Endodermal cell (in vitro differentiated cells): ENCODE results near the gene TDRD1. TPM values are rescaled to one million over a fixed set of nuclear protein-coding genes. Genes with fewer than 3 reads are reported as not detected.

ENCODE experiments used
- DNase-seq: peaks from one replicate; pipeline ENCODE4 v3.0.0-alpha.2; 2017
- H3K27ac ChIP-seq: 2 replicates; pipeline ENCODE4 v1.5.1; 2013; ENCODE audit warnings: mild to moderate bottlenecking, low read depth, low read length, moderate library complexity
- H3K27me3 ChIP-seq: 2 replicates; pipeline ENCODE4 v1.6.1; 2013; ENCODE audit warnings: mild to moderate bottlenecking, low read length, moderate library complexity; ENCODE audit not compliant: insufficient read depth, control insufficient read depth, poor library complexity, severe bottlenecking
- H3K36me3 ChIP-seq: 2 replicates; pipeline ENCODE4 v1.7.0; 2013; ENCODE audit warnings: mild to moderate bottlenecking, low read length, moderate library complexity; ENCODE audit not compliant: control insufficient read depth, insufficient read depth
- H3K4me1 ChIP-seq: one replicate; pipeline ENCODE4 v1.7.0; 2013; ENCODE audit warnings: low read length; ENCODE audit not compliant: control insufficient read depth, insufficient read depth
- H3K4me3 ChIP-seq: 2 replicates; pipeline ENCODE4 v1.5.1; 2013; ENCODE audit warnings: mild to moderate bottlenecking, low read length, moderate library complexity
- H3K9ac ChIP-seq: 2 replicates; pipeline ENCODE4 v1.6.1; 2013; ENCODE audit warnings: mild to moderate bottlenecking, low read length, moderate library complexity; ENCODE audit not compliant: poor library complexity, severe bottlenecking; ENCODE audit errors: extremely low read depth
- H3K9me3 ChIP-seq: 2 replicates; pipeline ENCODE4 v1.6.1; 2013; ENCODE audit warnings: mild to moderate bottlenecking, low read length, moderate library complexity; ENCODE audit not compliant: control insufficient read depth
- H3K27ac Mint-ChIP-seq: 2 replicates; pipeline ENCODE4 v1.8.0; 2020; ENCODE audit warnings: mixed read lengths
- H3K27me3 Mint-ChIP-seq: 2 replicates; pipeline ENCODE4 v1.8.0; 2021; ENCODE audit warnings: mild to moderate bottlenecking, mixed read lengths; ENCODE audit not compliant: insufficient read depth
- H3K36me3 Mint-ChIP-seq: 2 replicates; pipeline ENCODE4 v1.8.0; 2020; ENCODE audit warnings: low read depth, mixed read lengths
- H3K4me1 Mint-ChIP-seq: 2 replicates; pipeline ENCODE4 v1.8.0; 2020; ENCODE audit warnings: mixed read lengths
- H3K4me3 Mint-ChIP-seq: 2 replicates; pipeline ENCODE4 v1.8.0; 2020; ENCODE audit warnings: mild to moderate bottlenecking, moderate library complexity, mixed read lengths
- H3K9me3 Mint-ChIP-seq: 2 replicates; pipeline ENCODE4 v1.8.0; 2020; ENCODE audit warnings: mild to moderate bottlenecking, mixed read lengths
- CTCF ChIP-seq: fragments of 200-600 bp; sonication (generic); conservative IDR thresholded peaks from 2 replicates; pipeline ENCODE4 v1.5.0; 2021; ENCODE audit warnings: antibody characterized with exemption, mild to moderate bottlenecking
- WGBS, 2 experiments: methylation state at CpG; one replicate each; pipeline versions ENCODE4 v1.1.5 to v1.1.7; 2013; ENCODE audit warnings: missing lambda C conversion rate in 2 of 2, mixed read lengths in 1 of 2; ENCODE audit not compliant: insufficient coverage in 1 of 2, insufficient read length in 1 of 2; 5-methylcytosine and 5-hydroxymethylcytosine counted together
- total RNA-seq, 2 donors: library from RNA; stranded (reverse); fragmentation: NEBNext Ultra II Directional in 1 of 2; extraction: Animal tissue kit (Norgen Biotek cat#: 25700) in 1 of 2; gene quantifications; 2 replicates in 1 of 2; 3 replicates in 1 of 2; pipeline ENCODE4 v1.2.1, GENCODE V29; 2021

Gene TDRD1
- total RNA-seq, 2 donors from 2014 or later, result 0.09 to 0.15 TPM

- Mint-ChIP-seq H3K4me3 (peak within 1 kb of the TSS; percentile 59), H3K27ac (no peak within 1 kb of the TSS), H3K4me1 (no peaks in the 10 kb centered on the region), H3K27me3 (peaks cover 51% of the 10 kb centered on the region), H3K9me3 (no peaks in the 10 kb centered on the region), H3K36me3 (no peaks in the 10 kb centered on the region)
- WGBS, 2 experiments, result 1 to 3% methylated on average over 22 to 78 of the region's 79 CpGs
- TF ChIP-seq CTCF, result peak; percentile 69
- H3K9me3 ChIP-seq, result no peaks in the 10 kb centered on the region
- H3K27me3 ChIP-seq, result peaks cover 66% of the 10 kb centered on the region
- peak; percentile 88 for DNase-seq
- H3K27ac ChIP-seq, result no peak within 1 kb of the TSS
- H3K9ac ChIP-seq, result no peak within 1 kb of the TSS
- peak within 1 kb of the TSS; percentile 79 for H3K4me3 ChIP-seq
- no peaks in the 10 kb centered on the region for H3K4me1 ChIP-seq
- no peaks in the 10 kb centered on the region for H3K36me3 ChIP-seq
These were observed 60.2 kb downstream of the TDRD1 start, which contains the start of gene VWA2 for GRCh38 chr10:114239117-114239993. VWA2 (plus strand) TSS chr10:114239254; CDS start chr10:114248714, 9,460 bp downstream.

GRCh38 chr10:114239994-114240345 lies 60.8 kb downstream of the TDRD1 start:
- H3K27me3 ChIP-seq, result peaks cover 66% of the 10 kb centered on the region
- no peak overlapping the region for H3K9ac ChIP-seq
- peak overlapping the region; percentile 79 for H3K4me3 ChIP-seq

GRCh38 chr10:114242235-114242634 lies 63.1 kb downstream of the TDRD1 start:
- Mint-ChIP-seq H3K27me3 (peaks cover 51% of the 10 kb centered on the region), H3K9me3 (no peaks in the 10 kb centered on the region), H3K4me1 (peaks cover 3% of the 10 kb centered on the region), H3K36me3 (no peaks in the 10 kb centered on the region), H3K4me3 (no peak overlapping the region), H3K27ac (no peak overlapping the region)
- TF ChIP-seq CTCF, result no peak
- Histone ChIP-seq H3K4me1 (no peaks in the 10 kb centered on the region), H3K9ac (no peak overlapping the region), H3K9me3 (no peaks in the 10 kb centered on the region), H3K27ac (no peak overlapping the region), H3K36me3 (no peaks in the 10 kb centered on the region), H3K4me3 (no peak overlapping the region), H3K27me3 (peaks cover 65% of the 10 kb centered on the region)
- DNase-seq, result no peak
- 88 to 92% methylated on average over 8 to 9 of the region's 9 CpGs for WGBS, 2 experiments

More at GRCh38 chr10:114239994-114240345, 60.8 kb downstream of the TDRD1 start:
- Mint-ChIP-seq H3K36me3 (no peaks in the 10 kb centered on the region), H3K9me3 (no peaks in the 10 kb centered on the region), H3K27me3 (peaks cover 51% of the 10 kb centered on the region), H3K4me3 (peak overlapping the region; percentile 59), H3K4me1 (peaks cover 2% of the 10 kb centered on the region), H3K27ac (no peak overlapping the region)
- H3K4me1 ChIP-seq, result no peaks in the 10 kb centered on the region
- H3K27ac ChIP-seq, result no peak overlapping the region
- DNase-seq, result peak; percentile 69
- H3K36me3 ChIP-seq, result no peaks in the 10 kb centered on the region
- 38 to 60% methylated on average over 3 to 11 of the region's 11 CpGs for WGBS, 2 experiments
- TF ChIP-seq CTCF, result no peak
- H3K9me3 ChIP-seq, result no peaks in the 10 kb centered on the region
